ENCODE measurements around the gene FZD4. TPM values are rescaled to one million over a fixed set of nuclear protein-coding genes. Genes with fewer than 3 reads are reported as not detected.

The FZD4 gene
- total RNA-seq, 6 donors from 2014 or later, result 24.1 to 69.2 (median 38.2) TPM

DNA sequence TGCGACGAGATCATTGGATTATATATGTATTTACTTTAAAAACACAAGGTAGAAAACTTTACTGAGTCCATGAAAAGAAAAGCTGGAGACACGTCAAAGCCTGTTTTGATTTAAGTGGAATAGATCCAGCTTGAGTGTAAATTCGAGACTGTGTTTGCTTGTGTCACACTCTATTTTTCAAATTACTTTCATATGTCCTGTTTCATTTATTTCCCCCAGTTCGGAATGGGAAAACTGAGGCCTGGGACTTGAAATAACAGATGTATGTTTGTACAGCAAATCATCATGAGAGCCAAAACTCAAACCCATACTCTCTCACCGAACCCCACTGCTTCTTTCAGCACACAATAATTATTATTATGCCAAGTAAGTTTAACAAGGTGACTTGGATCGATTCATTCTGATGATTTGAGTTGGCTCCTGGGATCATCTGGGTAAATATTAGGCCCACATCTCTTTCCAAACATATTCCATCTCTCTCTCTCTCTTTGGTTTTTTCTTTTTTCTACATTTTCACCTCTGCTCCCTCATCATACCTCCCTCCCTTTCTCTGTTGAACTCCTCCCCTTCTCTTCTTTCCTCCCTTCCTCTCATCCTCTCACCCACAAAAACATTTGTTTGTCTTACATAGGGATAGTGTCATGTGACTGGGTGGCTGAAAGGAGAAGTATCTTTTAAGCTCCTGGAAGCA is 21.2 kb downstream of the FZD4 start:
- TF ChIP-seq POLR2AphosphoS5 (IDR thresholded peaks at IDR 0.05) (no peak), EP300 (IDR thresholded peaks at IDR 0.05) (no peak), POLR2A (IDR thresholded peaks at IDR 0.05) (no peak)
- TF ChIP-seq, protein P1, sequence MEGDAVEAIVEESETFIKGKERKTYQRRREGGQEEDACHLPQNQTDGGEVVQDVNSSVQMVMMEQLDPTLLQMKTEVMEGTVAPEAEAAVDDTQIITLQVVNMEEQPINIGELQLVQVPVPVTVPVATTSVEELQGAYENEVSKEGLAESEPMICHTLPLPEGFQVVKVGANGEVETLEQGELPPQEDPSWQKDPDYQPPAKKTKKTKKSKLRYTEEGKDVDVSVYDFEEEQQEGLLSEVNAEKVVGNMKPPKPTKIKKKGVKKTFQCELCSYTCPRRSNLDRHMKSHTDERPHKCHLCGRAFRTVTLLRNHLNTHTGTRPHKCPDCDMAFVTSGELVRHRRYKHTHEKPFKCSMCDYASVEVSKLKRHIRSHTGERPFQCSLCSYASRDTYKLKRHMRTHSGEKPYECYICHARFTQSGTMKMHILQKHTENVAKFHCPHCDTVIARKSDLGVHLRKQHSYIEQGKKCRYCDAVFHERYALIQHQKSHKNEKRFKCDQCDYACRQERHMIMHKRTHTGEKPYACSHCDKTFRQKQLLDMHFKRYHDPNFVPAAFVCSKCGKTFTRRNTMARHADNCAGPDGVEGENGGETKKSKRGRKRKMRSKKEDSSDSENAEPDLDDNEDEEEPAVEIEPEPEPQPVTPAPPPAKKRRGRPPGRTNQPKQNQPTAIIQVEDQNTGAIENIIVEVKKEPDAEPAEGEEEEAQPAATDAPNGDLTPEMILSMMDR (IDR thresholded peaks at IDR 0.05), result no peak
- no peak overlapping the region for H3K27ac ChIP-seq

DNA sequence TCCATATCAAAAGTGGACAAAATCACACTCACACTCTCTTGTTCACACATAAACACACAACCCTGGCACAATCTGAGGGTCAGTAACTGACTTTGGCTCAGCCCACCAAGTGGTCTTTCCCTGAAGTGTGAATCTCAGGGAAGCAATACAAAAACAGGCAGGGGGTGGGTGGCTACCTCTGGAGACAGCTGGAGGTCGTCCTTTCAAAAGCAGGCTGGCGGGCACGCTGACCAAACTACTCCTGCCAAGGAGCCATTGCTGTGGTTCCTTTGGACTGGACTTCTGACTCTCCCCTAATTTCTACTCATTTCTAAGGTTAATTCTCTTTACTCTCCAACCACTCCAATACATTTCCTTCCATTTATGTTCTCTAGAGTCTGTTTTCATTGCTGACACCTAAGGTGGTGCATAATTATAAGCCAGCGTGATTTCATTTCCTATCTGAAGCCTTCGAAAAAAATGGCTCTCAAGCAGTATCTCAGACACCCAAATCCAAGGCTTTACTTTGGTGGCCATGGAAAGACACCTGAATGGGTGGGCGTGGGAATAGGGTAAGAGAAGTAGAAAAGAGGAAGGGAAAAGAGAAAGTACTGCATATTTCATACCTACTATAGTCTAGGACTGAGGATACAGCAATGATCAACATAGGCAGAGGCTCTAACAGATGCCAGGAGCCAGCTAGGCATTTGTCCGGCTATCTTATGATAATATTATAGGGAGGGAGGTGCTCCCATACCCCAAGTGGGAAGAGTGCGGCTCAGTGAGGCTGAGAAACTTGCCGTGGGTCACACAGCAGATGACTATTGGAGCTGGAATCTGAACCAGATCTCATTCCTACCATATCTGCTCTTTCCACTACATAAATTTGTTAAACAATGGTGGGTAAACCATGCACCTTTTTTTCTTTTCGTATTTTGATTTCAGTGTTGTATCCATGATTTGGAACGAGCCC is 22.0 kb downstream of the FZD4 start:
- TF ChIP-seq, protein P1 (IDR thresholded peaks at IDR 0.05), result no peak
- no peak for TF ChIP-seq POLR2AphosphoS5 (IDR thresholded peaks at IDR 0.05)
- no peak for TF ChIP-seq POLR2A (IDR thresholded peaks at IDR 0.05)
- TF ChIP-seq EP300 (IDR thresholded peaks at IDR 0.05), result no peak
- Histone ChIP-seq H3K36me3 (no peaks in the 10 kb centered on the region), H3K27ac (peak overlapping the region in 2 of 4 donors; percentile 39 to 44), H3K9me3 (no peaks in the 10 kb centered on the region), H3K4me3 (no peak overlapping the region), H3K4me1 (peaks cover 2 to 17% (median 8%) of the 10 kb centered on the region in 4 donors), H3K27me3 (no peaks in the 10 kb centered on the region)
- DNase-seq, result no peak
- no peak for ATAC-seq (ENCODE audit: low FRiP score in 2 of 2)
- 69 to 73% methylated on average over 11 of the region's 11 CpGs for WGBS, 2 donors

More for the DNA sequence above, 21.2 kb downstream of the FZD4 start:
- no peaks in the 10 kb centered on the region for H3K36me3 ChIP-seq
- peaks cover 10 to 25% (median 16%) of the 10 kb centered on the region in 4 donors for H3K4me1 ChIP-seq
- DNase-seq (no peak), ATAC-seq (ENCODE audit: low FRiP score in 2 of 2) (no peak)
- H3K9me3 ChIP-seq, result no peaks in the 10 kb centered on the region
- WGBS, 2 donors, result 53 to 56% methylated on average over 7 of the region's 7 CpGs
- no peak overlapping the region for H3K4me3 ChIP-seq
- H3K27me3 ChIP-seq, result no peaks in the 10 kb centered on the region

DNA sequence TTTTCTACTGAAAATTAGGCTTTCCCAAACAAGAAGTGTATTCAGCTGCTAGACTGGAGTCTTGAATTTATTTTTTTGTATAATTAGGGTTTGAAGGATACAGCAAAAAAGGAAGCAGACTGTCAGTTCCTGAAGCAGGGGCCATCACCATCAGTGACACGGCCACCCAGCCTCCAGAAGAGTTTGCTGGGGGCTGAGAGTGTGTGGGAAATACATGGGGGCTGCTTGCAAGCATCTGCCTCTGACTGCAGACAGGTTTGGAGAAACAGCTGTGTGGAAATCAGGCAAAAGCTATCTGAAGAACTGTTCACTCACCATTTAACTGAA is 23.0 kb downstream of the FZD4 start:
- TF ChIP-seq POLR2A (IDR thresholded peaks at IDR 0.05) (no peak), POLR2AphosphoS5 (IDR thresholded peaks at IDR 0.05) (no peak), EP300 (IDR thresholded peaks at IDR 0.05) (no peak)
- TF ChIP-seq, protein P1 (IDR thresholded peaks at IDR 0.05), result no peak
- Histone ChIP-seq H3K9me3 (no peaks in the 10 kb centered on the region), H3K4me1 (peaks cover 0 to 12% (median 5%) of the 10 kb centered on the region in 4 donors), H3K27ac (peak overlapping the region in 1 of 4 donors; percentile 39), H3K36me3 (no peaks in the 10 kb centered on the region), H3K4me3 (no peak overlapping the region), H3K27me3 (no peaks in the 10 kb centered on the region)
- WGBS, 2 donors, result 31 to 35% methylated on average over 1 of the region's 1 CpG
- ATAC-seq (ENCODE audit: low FRiP score in 2 of 2) (no peak), DNase-seq (no peak)

DNA sequence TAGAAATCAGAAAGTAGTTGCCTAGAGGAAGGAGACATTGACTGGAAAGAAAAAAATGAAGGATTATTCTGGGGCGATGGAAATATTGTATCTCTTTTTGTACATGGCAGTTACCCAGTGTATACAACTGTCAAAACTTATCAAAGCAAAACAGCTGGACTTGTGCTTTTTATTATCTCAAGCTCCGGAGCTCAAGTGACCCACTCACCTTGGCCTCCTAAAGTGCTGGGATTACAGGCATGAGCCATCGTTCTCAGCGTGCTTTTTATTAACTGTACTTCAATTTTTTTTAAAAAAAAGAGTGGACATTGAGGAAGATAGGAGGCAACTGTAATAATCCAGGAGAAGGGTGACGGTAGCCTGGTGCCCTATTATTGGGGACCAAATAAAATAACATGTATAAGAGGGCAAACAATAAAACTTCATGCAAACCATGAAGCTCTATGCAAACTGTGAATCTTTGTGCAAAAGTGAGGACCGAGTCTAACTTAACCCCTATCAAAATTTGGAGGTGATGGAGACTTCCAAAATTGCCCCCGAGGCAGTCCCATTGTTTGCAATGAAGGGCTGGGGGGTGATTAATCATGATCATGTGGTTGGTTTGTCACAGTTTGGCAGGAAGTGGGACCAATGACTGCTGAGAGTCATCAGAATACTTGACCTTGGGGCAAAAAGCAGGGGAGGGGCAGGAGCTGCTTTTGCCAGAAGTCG is 23.5 kb downstream of the FZD4 start:
- Histone ChIP-seq H3K36me3 (no peaks in the 10 kb centered on the region), H3K4me1 (peaks cover 0 to 12% (median 5%) of the 10 kb centered on the region in 4 donors), H3K27me3 (no peaks in the 10 kb centered on the region), H3K4me3 (no peak overlapping the region), H3K9me3 (no peaks in the 10 kb centered on the region), H3K27ac (peak overlapping the region in 1 of 4 donors; percentile 7)
- DNase-seq (no peak), ATAC-seq (ENCODE audit: low FRiP score in 2 of 2) (peak in 1 of 2 donors; percentile 34)
- TF ChIP-seq POLR2AphosphoS5 (IDR thresholded peaks at IDR 0.05) (no peak), POLR2A (IDR thresholded peaks at IDR 0.05) (no peak), EP300 (IDR thresholded peaks at IDR 0.05) (no peak)
- TF ChIP-seq, protein P1 (IDR thresholded peaks at IDR 0.05), result no peak
- WGBS, 2 donors, result 36 to 42% methylated on average over 8 of the region's 8 CpGs
